ENCODE data around the gene NTM. TPM values are rescaled to one million over a fixed set of nuclear protein-coding genes. Genes with fewer than 3 reads are reported as not detected.

Gene NTM
- total and polyA plus RNA-seq, 2 of the 8 experiments (the other 6 are each of a cell fraction or from before 2014, with no cell fraction given): 13.4 to 20.0 TPM

DNA sequence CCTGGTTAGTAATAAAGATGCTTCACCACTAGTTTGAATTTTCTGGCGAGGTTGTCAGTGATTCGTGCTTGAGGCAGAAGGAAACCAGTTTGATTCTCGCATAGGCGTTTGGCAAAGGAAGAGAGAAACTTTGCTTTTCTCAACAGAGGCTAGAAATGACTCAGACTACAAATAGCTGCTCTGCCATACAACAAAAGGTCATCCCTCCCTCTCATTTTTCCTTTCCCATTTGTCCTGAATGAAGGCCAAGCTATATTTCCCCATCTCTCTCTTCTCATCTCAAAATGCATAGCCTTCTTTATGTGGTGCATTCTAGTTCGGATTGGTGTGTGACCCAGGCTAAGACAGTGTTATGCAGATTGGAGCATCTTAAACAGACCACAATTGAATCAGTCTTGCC, 741.4 kb downstream of the NTM start (continued):
- TF ChIP-seq HDAC6 (IDR thresholded peaks at IDR 0.05; ENCODE audit: low read depth, low read length) (no peak), EGR1 (IDR thresholded peaks at IDR 0.05; ENCODE audit: borderline replicate concordance, low read depth, low read length) (no peak)
